IgD-negative memory B cell (primary cell): Measurements from ENCODE around the gene PPFIBP1. TPM values are rescaled to one million over a fixed set of nuclear protein-coding genes. Genes with fewer than 3 reads are reported as not detected.
"Not testable (repeated sequence)": the region's sequence is repeated elsewhere in the genome, so short reads cannot be mapped to it uniquely, and the experiment has no call there.

Experiments used
- H3K27ac Mint-ChIP-seq, 3 donors: one replicate each; pipeline ENCODE4 v1.8.0; 2020 to 2022; ENCODE audit warnings: mild to moderate bottlenecking in 3 of 3, mixed read lengths in 3 of 3, moderate library complexity in 1 of 3
- H3K27me3 Mint-ChIP-seq: one replicate; pipeline ENCODE4 v1.8.0; 2021; ENCODE audit warnings: mixed read lengths
- H3K36me3 Mint-ChIP-seq: one replicate; pipeline ENCODE4 v1.8.0; 2020; ENCODE audit warnings: mild to moderate bottlenecking, mixed read lengths
- H3K4me1 Mint-ChIP-seq, 3 donors: one replicate each; pipeline ENCODE4 v1.8.0; 2020 to 2022; ENCODE audit warnings: mixed read lengths in 3 of 3, mild to moderate bottlenecking in 1 of 3
- H3K4me3 Mint-ChIP-seq, 4 donors: one replicate each; pipeline ENCODE4 v1.8.0; 2020 to 2022; ENCODE audit warnings: mild to moderate bottlenecking in 4 of 4, mixed read lengths in 4 of 4, moderate library complexity in 3 of 4
- H3K9me3 Mint-ChIP-seq, 3 donors: one replicate each; pipeline ENCODE4 v1.8.0; 2020 to 2021; ENCODE audit warnings: mixed read lengths in 3 of 3, mild to moderate bottlenecking in 1 of 3
- polyA plus RNA-seq: library from polyadenylated mRNA; unstranded; fragments of 300-500 nt; fragmentation: Illumina TruSeq; gene quantifications from one replicate; pipeline ENCODE4 v1.2.3, GENCODE V29; 2021

Gene PPFIBP1
- polyA plus RNA-seq, 1 donor from 2014 or later: 2.2 TPM

DNA sequence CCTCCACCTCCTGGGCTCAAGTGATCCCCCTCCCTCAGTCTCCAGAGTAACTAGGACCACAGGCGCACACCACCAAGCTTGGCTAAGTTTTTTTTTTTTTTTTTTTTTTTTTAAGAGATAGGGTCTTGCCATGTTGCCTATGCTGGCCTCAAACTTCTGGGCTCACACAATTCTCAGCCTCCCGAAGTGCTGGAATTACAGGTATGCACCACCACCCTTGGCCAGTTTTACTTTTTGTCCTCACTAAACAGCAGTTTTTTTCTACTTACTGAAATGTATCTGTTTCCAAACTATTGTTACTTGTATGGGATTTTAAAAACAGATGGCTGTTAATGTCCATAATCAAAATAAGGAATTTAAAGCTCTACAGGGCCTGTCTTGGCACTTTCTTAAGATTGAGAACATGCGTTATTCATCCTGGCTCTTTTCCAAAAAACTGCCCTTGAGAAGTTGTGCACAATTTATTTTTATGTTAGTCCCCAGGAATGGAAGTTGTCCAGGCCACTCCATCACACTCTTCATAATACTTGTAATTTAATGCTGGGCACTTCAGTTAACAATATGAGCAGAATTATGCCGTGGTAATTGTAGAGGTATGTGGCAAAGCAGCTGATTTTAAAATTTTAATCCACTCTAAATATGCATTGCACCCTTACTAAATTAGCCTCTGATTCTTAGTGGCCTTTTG is 120.3 kb downstream of the PPFIBP1 start:
- H3K36me3 Mint-ChIP-seq: peaks cover 2% of the 10 kb centered on the region

DNA sequence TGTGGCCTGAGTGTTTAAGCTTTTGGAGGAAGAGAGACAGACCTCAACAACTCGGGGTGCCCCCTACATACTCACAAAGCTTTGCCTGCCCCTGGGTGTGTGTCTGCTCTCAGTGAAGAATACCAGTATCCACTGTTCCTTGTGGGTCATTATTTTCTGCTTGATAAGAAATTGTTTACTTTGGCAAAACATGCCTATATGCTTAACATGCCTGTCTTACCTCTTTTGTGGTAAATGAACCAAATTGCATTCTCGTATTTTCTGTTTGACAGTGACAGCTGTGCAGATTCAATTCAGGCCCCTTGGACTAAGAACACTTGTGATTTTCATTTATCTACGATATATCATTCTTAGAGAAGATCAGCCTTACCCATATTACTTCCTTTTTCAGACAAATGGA is 121.7 kb downstream of the PPFIBP1 start:
- Mint-ChIP-seq H3K27me3 (peaks cover under 1% of the 10 kb centered on the region), H3K9me3 (no peaks in the 10 kb centered on the region), H3K27ac (no peak overlapping the region), H3K36me3 (peaks cover 2% of the 10 kb centered on the region), H3K4me1 (peaks cover 0 to 3% (median 0%) of the 10 kb centered on the region in 3 donors), H3K4me3 (no peak overlapping the region)

More for the DNA sequence above, 120.3 kb downstream of the PPFIBP1 start:
- Mint-ChIP-seq H3K27ac (no peak overlapping the region), H3K27me3 (peaks cover 2% of the 10 kb centered on the region), H3K4me3 (no peak overlapping the region), H3K4me1 (peaks cover 0 to 3% (median 0%) of the 10 kb centered on the region in 3 donors), H3K9me3 (no peaks in the 10 kb centered on the region)

DNA sequence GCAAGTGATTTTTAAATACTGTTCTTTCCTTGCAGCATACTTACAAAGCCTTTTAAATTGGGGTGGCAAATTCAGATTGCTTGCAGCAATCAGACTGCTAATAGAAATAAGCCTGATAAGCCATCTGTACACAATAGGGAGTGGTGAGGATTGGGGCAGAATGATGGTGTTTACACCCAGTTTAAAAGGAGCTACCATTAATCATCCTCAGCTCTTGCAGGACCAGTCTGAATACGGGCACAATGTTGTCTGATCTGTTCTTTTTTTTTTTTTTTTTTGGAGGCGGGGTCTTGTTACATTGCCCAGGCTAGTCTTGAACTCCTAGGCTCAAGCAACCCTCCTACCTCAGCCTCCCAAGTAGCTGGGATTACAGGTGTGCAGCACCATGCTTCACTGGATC is 122.1 kb downstream of the PPFIBP1 start:
- H3K36me3 Mint-ChIP-seq: peaks cover 2% of the 10 kb centered on the region
- H3K4me3 Mint-ChIP-seq: no peak overlapping the region
- H3K4me1 Mint-ChIP-seq: peaks cover 0 to 3% (median 0%) of the 10 kb centered on the region in 3 donors
- no peaks in the 10 kb centered on the region for H3K27me3 Mint-ChIP-seq
- H3K27ac Mint-ChIP-seq: no peak overlapping the region
- no peaks in the 10 kb centered on the region for H3K9me3 Mint-ChIP-seq

DNA sequence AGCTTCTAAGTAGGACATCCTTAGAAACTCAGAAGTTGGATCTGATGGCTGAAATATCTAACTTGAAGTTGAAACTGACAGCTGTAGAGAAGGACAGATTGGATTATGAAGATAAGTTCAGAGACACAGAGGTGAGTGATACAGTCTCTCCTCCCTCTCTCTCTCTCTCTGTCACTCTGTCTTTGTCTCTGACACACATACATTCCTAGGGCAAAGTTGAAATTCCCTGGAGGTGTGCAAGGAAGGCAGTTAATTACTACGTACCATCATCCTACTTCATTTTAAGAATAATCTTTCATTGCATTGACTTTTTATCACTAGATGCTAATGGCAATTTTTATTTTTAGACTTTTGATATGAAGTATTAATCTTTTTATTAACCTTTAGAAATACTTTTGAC is 126.0 kb downstream of the PPFIBP1 start:
- peaks cover 2 to 12% (median 4%) of the 10 kb centered on the region in 3 donors for H3K4me1 Mint-ChIP-seq
- H3K27ac Mint-ChIP-seq: no peak overlapping the region
- no peaks in the 10 kb centered on the region for H3K27me3 Mint-ChIP-seq
- peaks cover 2% of the 10 kb centered on the region for H3K36me3 Mint-ChIP-seq
- H3K4me3 Mint-ChIP-seq: no peak overlapping the region
- H3K9me3 Mint-ChIP-seq: no peaks in the 10 kb centered on the region

DNA sequence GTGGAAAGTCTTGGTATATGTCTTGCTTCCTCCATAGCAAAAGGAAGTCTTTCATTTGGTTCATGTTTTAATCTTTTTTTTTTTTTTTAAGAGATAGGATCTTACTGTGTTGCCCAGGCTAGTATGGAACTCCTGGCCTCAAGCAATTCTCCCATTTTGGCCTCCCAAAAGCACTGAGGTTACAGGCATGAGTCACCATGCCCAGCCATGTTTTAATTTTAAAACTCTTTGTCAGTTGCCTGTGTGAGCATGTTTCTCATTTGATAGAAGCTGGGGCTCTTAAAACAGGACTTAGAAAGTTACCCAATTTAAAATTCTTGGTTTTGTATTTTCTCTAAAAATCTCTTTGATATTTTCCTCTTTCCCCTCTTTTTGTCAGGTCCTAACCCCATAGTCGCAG is 127.2 kb downstream of the PPFIBP1 start:
- H3K27me3 Mint-ChIP-seq: no peaks in the 10 kb centered on the region
- peaks cover 2% of the 10 kb centered on the region for H3K36me3 Mint-ChIP-seq
- H3K27ac Mint-ChIP-seq: no peak overlapping the region
- H3K4me3 Mint-ChIP-seq: no peak overlapping the region
- H3K9me3 Mint-ChIP-seq: no peaks in the 10 kb centered on the region
- peaks cover 2 to 12% (median 4%) of the 10 kb centered on the region in 3 donors for H3K4me1 Mint-ChIP-seq

GRCh38 chr12:27652174-27652763 is 128.3 kb downstream of the PPFIBP1 start:
- Mint-ChIP-seq H3K27ac (no peak overlapping the region), H3K36me3 (peaks cover 2% of the 10 kb centered on the region), H3K4me3 (peak overlapping the region in 1 of 4 donors; percentile 28), H3K27me3 (no peaks in the 10 kb centered on the region), H3K9me3 (no peaks in the 10 kb centered on the region), H3K4me1 (peaks cover 2 to 11% (median 4%) of the 10 kb centered on the region in 3 donors)

DNA sequence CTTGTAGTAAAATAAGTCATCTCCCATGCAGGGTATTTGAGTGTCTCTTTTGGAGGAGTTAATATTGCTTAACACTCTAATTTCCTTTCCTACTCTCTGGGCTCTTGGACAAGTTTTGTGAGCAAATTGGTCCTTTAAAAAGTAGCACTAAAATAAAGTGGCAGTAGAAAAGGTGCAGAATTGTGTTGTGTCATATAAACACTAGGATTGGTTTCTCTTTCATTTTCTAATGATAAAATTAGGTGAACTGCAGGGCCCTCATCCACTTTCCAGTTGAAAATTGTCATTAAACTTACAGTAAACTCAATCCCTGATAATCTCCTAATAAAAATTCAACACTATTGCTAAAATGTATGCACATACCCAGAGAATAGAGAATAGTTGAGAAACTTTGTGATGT is 129.7 kb downstream of the PPFIBP1 start:
- Mint-ChIP-seq H3K9me3 (no peaks in the 10 kb centered on the region), H3K36me3 (no peaks in the 10 kb centered on the region), H3K27ac (no peak overlapping the region), H3K27me3 (no peaks in the 10 kb centered on the region), H3K4me1 (peaks cover 2 to 9% (median 4%) of the 10 kb centered on the region in 3 donors), H3K4me3 (peak overlapping the region in 1 of 4 donors; percentile 7)

DNA sequence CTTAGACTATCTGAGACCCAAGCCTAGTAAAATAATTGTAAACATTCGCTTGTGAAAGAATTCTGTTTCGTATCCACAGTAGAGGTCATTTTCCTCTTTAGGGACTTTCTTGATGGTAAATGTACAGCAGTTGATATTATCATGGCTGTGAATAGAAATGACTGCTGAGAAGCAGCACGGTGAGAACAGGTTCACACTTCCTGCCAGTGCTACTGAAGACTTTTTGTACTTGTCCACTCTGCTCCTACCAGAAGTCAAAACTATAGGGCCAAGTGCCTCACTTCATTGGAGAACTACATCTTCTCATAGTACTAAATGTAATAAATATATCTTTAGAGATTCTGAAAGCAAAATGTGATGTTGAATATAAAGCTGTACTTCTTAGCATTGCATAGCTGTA is 131.5 kb downstream of the PPFIBP1 start:
- not testable (repeated sequence) for H3K27me3 Mint-ChIP-seq, H3K4me1 Mint-ChIP-seq, H3K9me3 Mint-ChIP-seq, H3K27ac Mint-ChIP-seq, H3K36me3 Mint-ChIP-seq, H3K4me3 Mint-ChIP-seq

- Mint-ChIP-seq H3K4me1 (peaks cover under 1 to 6% (median 4%) of the 10 kb centered on the region in 3 donors), H3K36me3 (no peaks in the 10 kb centered on the region), H3K27ac (peak overlapping the region in 1 of 3 donors; percentile 35), H3K9me3 (no peaks in the 10 kb centered on the region), H3K27me3 (no peaks in the 10 kb centered on the region), H3K4me3 (no peak overlapping the region)
Observed at GRCh38 chr12:27657296-27657695, 133.3 kb downstream of the PPFIBP1 start.

DNA sequence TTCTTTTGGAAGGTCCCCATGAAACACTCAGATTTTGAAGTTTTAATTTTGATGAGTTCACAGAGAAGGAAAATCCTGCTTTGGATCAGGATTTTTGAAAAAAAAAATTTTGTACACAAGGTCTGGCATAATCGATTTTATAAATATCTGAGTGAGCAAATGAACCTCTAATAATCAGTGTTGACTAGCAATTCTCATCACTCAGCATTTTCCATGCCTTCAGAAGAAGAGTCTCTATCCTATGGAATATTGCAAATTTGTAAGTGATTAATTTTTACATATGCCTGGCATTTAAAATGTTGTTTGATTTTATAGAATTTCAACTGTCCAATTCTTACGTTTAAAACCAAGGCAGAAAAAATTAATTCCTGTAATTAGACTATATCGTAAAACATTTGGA is 141.7 kb downstream of the PPFIBP1 start:
- Mint-ChIP-seq H3K4me1 (no peaks in the 10 kb centered on the region), H3K27ac (no peak overlapping the region), H3K9me3 (no peaks in the 10 kb centered on the region), H3K36me3 (peaks cover 2% of the 10 kb centered on the region), H3K4me3 (no peak overlapping the region), H3K27me3 (peaks cover 1% of the 10 kb centered on the region)

DNA sequence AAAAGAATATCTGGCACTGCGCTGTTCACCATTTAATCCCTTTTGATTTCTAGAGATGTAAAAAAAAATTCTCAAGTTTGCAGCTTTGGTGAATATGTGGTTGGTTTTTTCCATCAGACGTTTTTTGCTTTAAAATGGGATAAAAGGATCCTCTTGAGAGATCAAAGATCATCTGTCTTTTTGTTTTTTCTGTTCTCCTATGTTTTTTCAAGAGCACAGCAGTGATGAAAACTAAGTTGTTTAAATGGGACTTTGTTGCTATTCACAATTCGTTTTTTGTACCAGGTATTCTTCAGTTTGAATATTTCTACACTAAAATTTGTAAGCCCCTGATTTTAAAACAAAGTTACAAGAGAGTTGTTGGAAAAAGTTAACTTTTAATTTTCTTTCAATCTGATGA is 142.5 kb downstream of the PPFIBP1 start:
- Mint-ChIP-seq H3K4me3 (no peak overlapping the region), H3K27ac (no peak overlapping the region), H3K36me3 (peaks cover 2% of the 10 kb centered on the region), H3K9me3 (no peaks in the 10 kb centered on the region), H3K4me1 (no peaks in the 10 kb centered on the region), H3K27me3 (peaks cover 2% of the 10 kb centered on the region)

GRCh38 chr12:27667540-27667939 is 143.5 kb downstream of the PPFIBP1 start:
- Mint-ChIP-seq H3K4me3 (no peak overlapping the region), H3K4me1 (no peaks in the 10 kb centered on the region), H3K9me3 (no peaks in the 10 kb centered on the region), H3K27me3 (peaks cover 5% of the 10 kb centered on the region), H3K36me3 (peaks cover 2% of the 10 kb centered on the region), H3K27ac (no peak overlapping the region)

DNA sequence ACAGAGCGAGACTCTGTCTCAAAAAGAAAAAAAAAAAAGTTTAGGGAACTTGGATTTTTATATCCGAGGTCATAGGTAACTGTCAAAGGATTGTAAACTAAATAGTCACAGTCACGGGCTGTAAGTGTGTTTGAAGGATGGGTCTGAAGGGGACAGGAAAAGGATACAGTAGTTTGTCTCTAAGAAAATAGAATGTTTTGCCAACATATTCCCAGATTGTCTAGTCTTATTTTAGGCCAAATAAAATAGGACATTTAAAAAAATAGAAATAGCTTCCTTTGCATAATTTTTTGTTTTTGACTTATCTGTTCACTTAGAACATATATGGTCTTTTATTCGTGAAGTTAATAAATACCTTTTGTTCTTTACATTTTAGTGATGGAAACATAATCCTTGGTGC is 148.0 kb downstream of the PPFIBP1 start:
- Mint-ChIP-seq H3K27me3 (peaks cover 5% of the 10 kb centered on the region), H3K27ac (peak overlapping the region in 1 of 3 donors; percentile 1), H3K4me1 (no peaks in the 10 kb centered on the region), H3K36me3 (no peaks in the 10 kb centered on the region), H3K4me3 (no peak overlapping the region), H3K9me3 (no peaks in the 10 kb centered on the region)

GRCh38 chr12:27672643-27673042 is 148.6 kb downstream of the PPFIBP1 start:
- H3K36me3 Mint-ChIP-seq: no peaks in the 10 kb centered on the region
- no peaks in the 10 kb centered on the region for H3K4me1 Mint-ChIP-seq
- H3K27me3 Mint-ChIP-seq: peaks cover 5% of the 10 kb centered on the region
- no peaks in the 10 kb centered on the region for H3K9me3 Mint-ChIP-seq
- H3K4me3 Mint-ChIP-seq: no peak overlapping the region
- H3K27ac Mint-ChIP-seq: no peak overlapping the region

DNA sequence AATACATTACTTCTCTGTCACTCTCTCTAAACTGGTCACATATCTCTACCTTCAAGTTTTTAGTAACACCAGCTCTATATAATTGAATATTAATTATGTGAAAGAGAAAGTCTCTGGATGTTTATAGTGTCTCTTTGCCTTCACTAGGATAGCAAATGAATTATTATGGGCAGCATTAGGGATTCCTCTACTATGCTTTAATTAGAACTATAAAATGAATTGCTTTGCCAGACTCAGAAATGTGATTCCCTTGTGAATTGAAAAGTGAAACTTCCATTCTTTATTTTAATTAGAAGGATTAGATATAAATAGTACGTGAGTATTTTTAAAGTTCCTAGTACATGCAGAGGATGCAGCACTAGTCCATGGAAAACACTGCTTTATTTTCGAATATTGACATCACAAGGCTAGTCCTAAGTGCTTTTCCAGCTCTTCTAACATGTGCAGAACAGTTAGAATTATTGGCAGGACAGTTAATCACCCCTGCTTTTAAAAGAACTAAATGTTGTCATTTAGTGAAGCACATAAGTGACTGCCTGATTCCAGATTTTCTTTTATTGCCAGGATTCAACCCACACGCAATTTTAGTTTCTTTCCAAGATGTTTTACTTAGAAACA is 149.2 kb downstream of the PPFIBP1 start:
- Mint-ChIP-seq H3K27ac (no peak overlapping the region), H3K4me3 (no peak overlapping the region), H3K9me3 (no peaks in the 10 kb centered on the region), H3K4me1 (no peaks in the 10 kb centered on the region), H3K27me3 (peaks cover 5% of the 10 kb centered on the region), H3K36me3 (no peaks in the 10 kb centered on the region)

DNA sequence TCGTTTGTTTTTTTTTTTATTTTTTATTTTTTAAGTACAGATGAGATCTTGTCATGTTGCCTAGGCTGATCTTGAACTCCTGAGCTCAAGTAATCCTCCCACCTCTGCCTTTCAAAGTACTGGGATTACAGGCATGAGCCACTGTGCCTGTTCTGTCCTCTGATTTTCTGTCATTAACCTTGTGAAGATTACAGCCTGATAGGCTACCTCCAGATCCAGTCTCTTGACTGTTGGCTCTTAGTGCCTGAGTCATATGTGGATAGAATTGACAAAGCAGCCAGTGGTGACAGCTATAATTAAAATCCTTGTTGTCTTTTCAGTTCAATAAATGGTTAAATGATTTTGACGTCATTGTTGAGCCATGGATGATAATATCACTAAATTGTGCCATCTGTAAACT is 151.0 kb downstream of the PPFIBP1 start:
- Mint-ChIP-seq H3K9me3 (no peaks in the 10 kb centered on the region), H3K4me3 (no peak overlapping the region), H3K27ac (no peak overlapping the region), H3K36me3 (no peaks in the 10 kb centered on the region), H3K4me1 (no peaks in the 10 kb centered on the region), H3K27me3 (peaks cover 4% of the 10 kb centered on the region)
